Spleen (tissue), 7 donors: ENCODE data around the gene NEIL1.

ENCODE experiments used
- CTCF ChIP-seq, 11 experiments: fragments of 200-600 bp in 7 of 11; fragments of 450-650 bp in 4 of 11; sonication (generic) in 4 of 11; IDR thresholded peaks in 8 of 11; conservative IDR thresholded peaks in 3 of 11; 1 replicate in 7 of 11; 2 replicates in 4 of 11; pipeline versions ENCODE4 v1.4.0 to v1.8.0; 2016 to 2021; ENCODE audit warnings: antibody characterized with exemption in 11 of 11, inconsistent platforms in 4 of 11, mild to moderate bottlenecking in 1 of 11
- POLR2AphosphoS5 ChIP-seq, 3 donors: sonication (generic); formaldehyde crosslinking; IDR thresholded peaks; one replicate each; pipeline ENCODE4 v1.5.1; 2017; ENCODE audit warnings: antibody characterized with exemption in 3 of 3
- donor health status: DM: no; HTN: no; CAD: no; lungs with moderate emphysema.
- donor health status: DM: no; HTN: no; CAD: no.
- donor health status: DM: no; HTN: no; CAD: no.

GRCh38 chr15:75335313-75335704 is 11.5 kb upstream of the NEIL1 start:
- TF ChIP-seq CTCF (IDR thresholded peaks at IDR 0.05 in 8 of 11, conservative IDR thresholded peaks at IDR 0.05 in 3 of 11) (no peak), POLR2AphosphoS5 (IDR thresholded peaks at IDR 0.05) (no peak)
